LNCAP (cell line): ENCODE results near the gene WTIP.

Experiments used
- TF ChIP-seq, protein P1 (sequence below): fragments of 450-650 bp; IDR thresholded peaks from 2 replicates; pipeline ENCODE4 v1.5.1; 2017; ENCODE audit warnings: mild to moderate bottlenecking

Gene WTIP

GRCh38 chr19:34458677-34459076 lies 22.9 kb upstream of the WTIP start:
- TF ChIP-seq, protein P1, sequence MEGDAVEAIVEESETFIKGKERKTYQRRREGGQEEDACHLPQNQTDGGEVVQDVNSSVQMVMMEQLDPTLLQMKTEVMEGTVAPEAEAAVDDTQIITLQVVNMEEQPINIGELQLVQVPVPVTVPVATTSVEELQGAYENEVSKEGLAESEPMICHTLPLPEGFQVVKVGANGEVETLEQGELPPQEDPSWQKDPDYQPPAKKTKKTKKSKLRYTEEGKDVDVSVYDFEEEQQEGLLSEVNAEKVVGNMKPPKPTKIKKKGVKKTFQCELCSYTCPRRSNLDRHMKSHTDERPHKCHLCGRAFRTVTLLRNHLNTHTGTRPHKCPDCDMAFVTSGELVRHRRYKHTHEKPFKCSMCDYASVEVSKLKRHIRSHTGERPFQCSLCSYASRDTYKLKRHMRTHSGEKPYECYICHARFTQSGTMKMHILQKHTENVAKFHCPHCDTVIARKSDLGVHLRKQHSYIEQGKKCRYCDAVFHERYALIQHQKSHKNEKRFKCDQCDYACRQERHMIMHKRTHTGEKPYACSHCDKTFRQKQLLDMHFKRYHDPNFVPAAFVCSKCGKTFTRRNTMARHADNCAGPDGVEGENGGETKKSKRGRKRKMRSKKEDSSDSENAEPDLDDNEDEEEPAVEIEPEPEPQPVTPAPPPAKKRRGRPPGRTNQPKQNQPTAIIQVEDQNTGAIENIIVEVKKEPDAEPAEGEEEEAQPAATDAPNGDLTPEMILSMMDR, result no peak

DNA sequence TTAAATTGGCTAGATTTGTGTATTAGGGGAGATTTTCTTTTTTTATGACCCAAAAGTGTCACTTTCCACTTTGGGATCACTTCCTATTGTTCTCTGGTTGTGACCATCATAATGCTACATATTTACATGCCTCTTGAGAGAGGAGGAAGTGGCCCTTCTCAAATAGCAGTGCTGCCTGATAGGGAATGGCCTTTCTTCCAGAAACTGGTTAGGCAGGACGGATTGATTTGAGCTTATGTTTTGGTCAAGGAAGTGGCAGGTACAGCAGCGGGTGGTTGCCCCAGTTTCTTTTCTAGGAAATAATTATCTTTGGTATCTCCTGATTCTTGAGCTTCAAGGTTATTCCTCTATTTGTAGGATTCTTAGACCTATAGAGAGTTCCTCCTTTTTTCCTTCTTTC lies 21.9 kb upstream of the WTIP start:
- TF ChIP-seq, protein P1, result no peak

GRCh38 chr19:34461375-34462100 lies 20.0 kb upstream of the WTIP start:
- TF ChIP-seq, protein P1, result no peak

DNA sequence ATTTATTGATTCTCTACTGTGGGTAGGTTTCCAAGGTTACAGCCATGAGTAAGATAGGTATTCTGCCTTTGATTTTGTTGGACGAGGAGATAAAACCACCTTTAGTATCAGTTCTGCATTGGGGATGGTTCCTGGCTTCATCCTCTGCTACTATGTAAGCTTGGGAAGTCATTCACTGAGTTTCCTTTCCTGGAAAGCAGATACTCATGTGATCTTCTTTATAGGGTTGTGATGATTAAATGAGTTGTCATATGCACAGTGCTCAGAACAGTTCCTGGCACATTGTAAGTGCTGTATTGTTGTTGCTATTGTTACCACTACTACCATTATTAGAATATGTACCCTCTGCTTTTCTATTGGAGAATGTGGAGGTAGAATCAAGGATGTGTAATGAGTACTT lies 13.1 kb upstream of the WTIP start:
- TF ChIP-seq, protein P1, result no peak

- TF ChIP-seq, protein P1, result no peak
Measured at GRCh38 chr19:34471906-34472700, 9.5 kb upstream of the WTIP start.

DNA sequence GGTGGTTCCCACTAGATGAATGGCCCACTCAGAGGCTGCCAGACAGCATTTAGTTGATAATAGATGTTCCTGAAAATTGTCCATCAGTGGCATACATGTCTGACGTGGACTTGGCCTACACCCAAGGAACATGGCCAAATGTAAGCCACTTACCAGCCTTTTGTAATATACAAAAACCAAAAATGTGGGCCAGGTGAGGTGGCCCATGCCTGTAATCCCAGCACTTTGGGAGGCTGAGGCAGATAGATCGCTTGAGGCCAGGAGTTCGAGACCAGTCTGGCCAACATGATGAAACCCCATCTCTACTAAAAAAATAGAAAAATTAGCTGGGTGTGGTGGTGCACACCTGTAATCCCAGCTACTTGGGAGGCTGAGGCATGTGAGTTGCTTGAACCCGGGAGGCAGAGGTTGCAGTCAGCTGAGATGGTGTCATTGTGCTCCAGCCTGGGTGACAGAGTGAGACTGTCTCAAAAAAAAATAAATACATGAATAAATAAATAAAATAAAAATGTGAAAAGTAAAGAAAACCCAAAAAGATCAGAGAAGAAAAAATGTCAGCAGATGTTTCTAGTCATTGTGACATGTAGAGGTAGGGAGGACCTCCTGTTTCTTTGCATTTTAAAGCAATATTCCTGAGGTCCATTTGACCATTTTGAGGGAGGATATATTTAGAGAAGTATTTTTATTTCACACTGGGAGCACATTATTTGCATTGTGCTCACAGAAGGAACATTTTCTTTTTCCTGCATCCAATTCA lies 7.1 kb upstream of the WTIP start:
- TF ChIP-seq, protein P1, result no peak

DNA sequence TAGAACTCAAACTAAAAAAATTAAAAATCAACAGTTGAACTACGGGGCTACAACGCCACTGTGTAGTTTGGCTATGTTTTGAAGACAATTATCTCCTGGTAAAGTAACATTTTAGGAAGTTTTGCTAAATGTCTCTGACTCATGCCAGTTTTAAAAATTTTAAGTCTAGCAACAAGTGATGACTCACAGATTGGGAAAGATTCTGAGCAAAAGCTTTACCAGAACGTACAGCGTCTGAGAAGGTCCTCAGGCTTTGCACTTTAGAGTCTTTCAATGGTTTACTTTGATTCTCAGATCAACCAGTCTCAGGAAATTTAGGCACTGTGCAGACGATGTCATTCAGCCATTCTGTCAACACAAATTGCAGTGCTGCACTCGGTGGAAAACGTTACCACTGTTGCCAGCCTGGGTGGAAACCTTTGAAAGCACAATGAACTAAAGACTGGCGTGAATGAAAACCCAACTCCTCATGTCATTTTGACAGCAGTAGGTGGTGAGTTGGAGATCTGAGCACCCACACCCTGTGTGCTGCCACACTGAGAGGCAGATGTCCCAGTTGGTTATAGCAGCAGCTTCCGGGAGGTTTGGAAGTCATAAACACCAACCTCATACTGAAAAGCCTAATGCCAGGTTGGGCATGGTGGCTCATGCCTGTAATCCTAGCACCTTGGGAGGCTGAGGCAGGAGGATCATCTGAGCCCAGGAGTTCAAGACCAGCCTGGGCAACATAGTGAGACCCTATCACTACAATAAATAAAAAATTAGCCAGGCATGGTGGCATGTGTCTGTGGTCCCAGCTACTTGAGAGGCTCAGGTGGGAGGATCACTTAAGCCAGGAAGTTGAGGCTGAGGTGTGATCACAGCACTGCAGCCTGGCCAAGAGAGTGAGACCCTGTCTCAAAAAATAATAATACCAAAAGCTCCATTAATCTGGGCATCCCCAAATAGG lies 6.3 kb upstream of the WTIP start:
- TF ChIP-seq, protein P1, result no peak
